ENCODE measurements around the gene RRAD.

Gene RRAD

GRCh38 chr16:66872943-66873684 is 52.2 kb downstream of the RRAD start:
- peak; percentile 74 for DNase-seq

- no peak for DNase-seq
Observed at GRCh38 chr16:66872559-66872942, 52.8 kb downstream of the RRAD start.

- DNase-seq, result no peak
Observed at GRCh38 chr16:66871840-66872239, 53.5 kb downstream of the RRAD start.
